Measurements from ENCODE around the gene SRRM2. TPM values are rescaled to one million over a fixed set of nuclear protein-coding genes. Genes with fewer than 3 reads are reported as not detected.

Gene SRRM2
- total RNA-seq, 1 donor from 2014 or later: 251 TPM

GRCh38 chr16:2817340-2818271 is 65.2 kb downstream of the SRRM2 start:
- Histone ChIP-seq H3K4me3 (no peak overlapping the region), H3K27me3 (ENCODE audit: low read depth) (peaks cover 96% of the 10 kb centered on the region), H3K9me3 (replicated peaks) (no peaks in the 10 kb centered on the region), H3K36me3 (no peaks in the 10 kb centered on the region), H3K27ac (replicated peaks) (no peak overlapping the region), H3K4me1 (no peaks in the 10 kb centered on the region)
- TF ChIP-seq CTCF (IDR thresholded peaks at IDR 0.05; ENCODE audit: borderline replicate concordance): no peak
- intact Hi-C loops (cut with micrococcal nuclease): no loop called here
- DNase-seq: no peak

- H3K27me3 ChIP-seq (ENCODE audit: low read depth): peaks cover 88% of the 10 kb centered on the region
- no peak overlapping the region for H3K27ac ChIP-seq (replicated peaks)
- H3K4me3 ChIP-seq: no peak overlapping the region
- intact Hi-C loops (cut with micrococcal nuclease): no loop called here
- TF ChIP-seq CTCF (IDR thresholded peaks at IDR 0.05; ENCODE audit: borderline replicate concordance): no peak
- H3K9me3 ChIP-seq (replicated peaks): no peaks in the 10 kb centered on the region
- DNase-seq: no peak
- no peaks in the 10 kb centered on the region for H3K36me3 ChIP-seq
- H3K4me1 ChIP-seq: no peaks in the 10 kb centered on the region
These were observed 65.9 kb downstream of the SRRM2 start for GRCh38 chr16:2818272-2818876.

- Histone ChIP-seq H3K4me1 (no peaks in the 10 kb centered on the region), H3K36me3 (no peaks in the 10 kb centered on the region), H3K9me3 (replicated peaks) (no peaks in the 10 kb centered on the region), H3K27ac (replicated peaks) (no peak overlapping the region), H3K27me3 (ENCODE audit: low read depth) (peaks cover 78% of the 10 kb centered on the region), H3K4me3 (no peak overlapping the region)
- no peak for DNase-seq
- intact Hi-C loops (cut with micrococcal nuclease): no loop called here
- TF ChIP-seq CTCF (IDR thresholded peaks at IDR 0.05; ENCODE audit: borderline replicate concordance): no peak
These were observed 66.9 kb downstream of the SRRM2 start for GRCh38 chr16:2819179-2819938.

GRCh38 chr16:2819939-2820835 is 67.7 kb downstream of the SRRM2 start:
- Histone ChIP-seq H3K27me3 (ENCODE audit: low read depth) (peaks cover 75% of the 10 kb centered on the region), H3K4me1 (no peaks in the 10 kb centered on the region), H3K27ac (replicated peaks) (no peak overlapping the region), H3K4me3 (no peak overlapping the region), H3K36me3 (no peaks in the 10 kb centered on the region), H3K9me3 (replicated peaks) (no peaks in the 10 kb centered on the region)
- no peak for TF ChIP-seq CTCF (IDR thresholded peaks at IDR 0.05; ENCODE audit: borderline replicate concordance)
- no peak for DNase-seq
- intact Hi-C loops (cut with micrococcal nuclease): no loop called here

Other genes with a start within 250 kb of the SRRM2 start
- 128 TPM for gene ATP6V0C, start 238.7 kb upstream of the SRRM2 start, total RNA-seq
- gene AMDHD2, start 232.3 kb upstream of the SRRM2 start, total RNA-seq: 9.3 TPM
- not detected for gene CEMP1, start 221.2 kb upstream of the SRRM2 start, total RNA-seq
- 46.4 TPM for gene PDPK1, start 214.6 kb upstream of the SRRM2 start, total RNA-seq
- gene KCTD5, start 70.1 kb upstream of the SRRM2 start, total RNA-seq: 10.2 TPM
- gene PRSS27, start 32.4 kb upstream of the SRRM2 start, total RNA-seq: 0.11 TPM
- gene ELOB, start 24.6 kb downstream of the SRRM2 start, total RNA-seq: 304 TPM
- not detected for gene PRSS33, start 34.9 kb downstream of the SRRM2 start, total RNA-seq
- not detected for gene PRSS41, start 45.8 kb downstream of the SRRM2 start, total RNA-seq
- not detected for gene PRSS21, start 64.6 kb downstream of the SRRM2 start, total RNA-seq
- gene ZG16B, start 77.7 kb downstream of the SRRM2 start, total RNA-seq: 0.27 TPM
- not detected for gene PRSS22, start 105.5 kb downstream of the SRRM2 start, total RNA-seq
- gene FLYWCH2, start 130.6 kb downstream of the SRRM2 start, total RNA-seq: 23.2 TPM
- 35.7 TPM for gene FLYWCH1, start 159.3 kb downstream of the SRRM2 start, total RNA-seq
- gene KREMEN2, start 211.6 kb downstream of the SRRM2 start, total RNA-seq: not detected
- gene PAQR4, start 216.7 kb downstream of the SRRM2 start, total RNA-seq: 9.2 TPM
- gene PKMYT1, start 227.8 kb downstream of the SRRM2 start, total RNA-seq: 1.3 TPM